NCI-H2107 (cell line): ENCODE measurements around the gene TSG101.

ENCODE experiments used
- DNase-seq: peaks from one replicate; lab custom pipeline; 2025; lab: John Stamatoyannopoulos, UW

The TSG101 gene

DNA sequence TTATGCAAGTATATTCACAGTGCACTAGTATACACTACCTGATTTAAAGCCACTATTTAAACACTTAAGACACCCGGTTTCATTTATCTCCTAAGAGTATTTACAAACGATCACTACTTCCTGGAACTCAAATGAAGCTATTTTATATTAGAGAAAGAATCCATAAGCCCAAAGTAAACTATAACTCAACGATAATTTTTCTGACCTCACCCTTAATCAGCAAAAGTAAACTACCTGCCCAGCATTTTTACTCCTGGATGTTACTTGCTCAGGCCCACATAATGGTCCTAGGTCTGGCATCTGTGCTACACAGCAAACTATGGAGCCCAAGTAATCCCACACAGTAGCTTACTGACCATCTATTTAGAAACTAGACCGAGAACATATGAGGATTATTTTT is 33.4 kb downstream of the TSG101 start:
- no peak for DNase-seq

DNA sequence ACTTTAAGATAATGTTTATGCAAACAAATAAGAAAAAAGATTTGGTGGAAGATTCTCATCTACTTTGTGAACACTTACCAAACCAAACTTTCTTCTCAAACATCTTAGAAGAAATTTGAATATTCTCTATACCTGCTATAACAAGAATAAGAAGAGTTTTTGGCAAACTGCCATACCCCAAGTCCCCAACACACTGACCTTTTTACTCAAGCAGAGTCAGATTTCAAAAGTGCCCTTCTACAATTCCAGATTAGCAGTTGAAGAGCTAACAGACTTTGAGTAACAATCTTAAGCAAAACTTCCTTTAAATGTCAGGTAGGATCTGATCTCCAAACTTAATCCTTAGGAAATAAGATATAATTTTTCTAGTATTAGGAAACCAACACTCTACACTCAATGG is 33.9 kb downstream of the TSG101 start:
- peak; percentile 2 for DNase-seq

GRCh38 chr11:18491924-18492323 is 34.8 kb downstream of the TSG101 start:
- DNase-seq: no peak

DNA sequence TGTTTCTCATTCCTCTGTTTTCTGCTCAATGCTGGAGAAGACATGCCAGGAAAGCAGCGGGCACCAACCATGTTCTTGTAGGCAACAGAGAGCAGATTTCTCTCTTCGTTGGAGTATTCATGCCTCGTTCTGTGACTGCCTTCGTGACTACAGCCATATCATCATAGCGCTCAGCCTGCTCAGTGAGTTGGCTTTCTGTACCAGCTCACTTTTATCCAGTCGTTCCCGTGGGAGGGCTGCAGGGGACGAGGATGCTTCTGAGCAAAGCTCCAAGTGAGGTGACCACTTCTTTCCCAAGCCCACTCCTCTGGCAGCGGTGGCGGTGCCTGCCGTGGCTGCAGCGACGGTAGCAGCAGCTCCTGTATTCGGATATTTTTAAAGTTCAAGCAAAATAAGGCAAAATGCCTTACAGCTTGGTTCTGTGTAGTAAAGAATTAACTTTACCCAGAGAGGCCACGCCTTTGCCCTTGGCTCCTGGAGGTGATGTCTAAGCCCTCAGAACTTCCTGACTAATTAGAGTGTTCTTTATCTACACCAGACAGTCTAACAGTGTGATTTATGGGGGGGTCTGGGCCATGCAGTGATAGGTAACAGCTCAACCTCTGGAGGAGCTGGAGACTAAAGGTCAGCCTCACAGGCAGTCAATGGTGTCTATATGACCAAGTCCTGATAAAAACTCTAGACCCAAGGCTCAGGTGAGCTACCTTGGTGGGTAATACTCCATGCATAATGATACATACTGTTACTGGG is 35.8 kb downstream of the TSG101 start:
- no peak for DNase-seq

DNA sequence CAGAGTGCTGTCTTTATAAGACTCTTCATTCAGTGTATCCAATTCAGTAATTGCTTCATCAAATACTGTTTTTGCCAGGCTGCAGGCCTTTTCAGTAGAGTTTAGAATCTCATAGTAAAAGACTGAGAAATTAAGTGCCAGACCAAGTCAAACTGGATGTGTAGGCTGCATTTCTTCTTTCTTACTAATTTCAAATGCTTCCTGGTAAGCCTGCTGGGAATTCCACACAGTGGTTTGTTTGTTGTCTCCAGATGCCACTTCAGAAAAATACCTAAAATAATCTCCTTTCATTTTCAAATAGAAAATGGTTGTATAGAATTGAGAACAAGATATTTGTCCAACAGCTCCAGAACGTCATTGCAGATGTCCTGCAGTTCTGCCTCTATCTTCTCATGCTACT is 36.4 kb downstream of the TSG101 start:
- DNase-seq: no peak

- DNase-seq: no peak
Observed at GRCh38 chr11:18485913-18486528, 40.7 kb downstream of the TSG101 start.

GRCh38 chr11:18479063-18479462 is 47.7 kb downstream of the TSG101 start:
- no peak for DNase-seq

GRCh38 chr11:18472587-18472986 is 54.2 kb downstream of the TSG101 start:
- DNase-seq: no peak

DNA sequence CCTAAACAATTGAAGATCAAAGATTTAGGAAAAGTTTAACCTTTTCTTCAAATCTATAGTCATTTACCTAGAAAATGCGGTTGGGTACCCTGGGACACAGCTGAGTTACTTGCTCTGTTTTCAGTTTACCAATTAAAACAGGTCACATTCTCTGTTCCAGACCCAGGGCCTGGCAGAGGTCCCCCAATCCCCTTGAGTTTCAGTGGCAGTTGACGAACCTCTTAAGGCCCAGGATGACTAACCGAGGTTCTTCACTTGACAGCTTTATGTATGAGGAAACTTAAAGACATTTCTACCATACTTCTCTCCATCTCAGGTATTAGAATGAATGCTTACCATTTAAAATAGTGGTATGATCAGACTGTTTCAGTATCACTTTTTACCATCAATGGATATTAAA is 54.7 kb downstream of the TSG101 start:
- no peak for DNase-seq

GRCh38 chr11:18468961-18469360 is 57.8 kb downstream of the TSG101 start:
- DNase-seq: no peak

DNA sequence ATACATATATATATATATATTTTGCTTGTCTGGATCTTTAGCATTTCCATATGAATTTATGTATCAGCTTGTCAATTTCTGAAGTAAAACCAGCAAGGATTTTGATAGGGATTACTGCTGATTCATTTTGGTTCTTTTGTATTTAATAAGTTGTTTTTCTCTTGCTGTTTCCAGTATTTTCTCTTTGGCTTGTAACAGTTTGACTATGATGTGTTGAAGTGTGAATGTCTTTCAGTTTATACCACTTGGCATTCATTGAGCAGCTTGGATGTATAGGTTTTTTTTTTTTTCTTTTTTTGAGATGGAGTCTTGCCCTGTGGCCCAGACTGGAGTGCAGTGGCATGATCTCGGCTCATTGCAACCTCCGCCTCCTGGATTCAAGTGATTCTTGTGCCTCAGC is 58.7 kb downstream of the TSG101 start:
- no peak for DNase-seq

GRCh38 chr11:18466402-18466801 is 60.3 kb downstream of the TSG101 start:
- DNase-seq: no peak

DNA sequence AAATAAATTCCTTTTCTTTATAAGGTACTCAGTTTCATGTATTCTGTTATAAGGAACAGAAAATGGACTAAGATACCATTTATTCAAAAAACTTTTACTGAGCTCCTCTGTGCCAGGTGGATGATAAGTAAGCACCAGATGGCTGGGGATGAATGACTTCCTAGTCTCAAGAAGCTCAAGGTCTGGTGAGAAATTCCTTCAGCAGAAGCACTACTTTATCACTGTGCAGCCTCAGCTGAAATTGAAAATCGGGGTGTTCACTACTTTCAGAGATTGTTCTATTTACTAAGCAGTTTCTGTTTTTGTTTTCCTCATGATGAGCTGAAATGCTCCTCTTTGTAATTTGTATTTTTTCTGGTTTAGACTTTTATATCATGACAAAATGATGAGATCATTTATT is 63.3 kb downstream of the TSG101 start:
- DNase-seq: no peak

DNA sequence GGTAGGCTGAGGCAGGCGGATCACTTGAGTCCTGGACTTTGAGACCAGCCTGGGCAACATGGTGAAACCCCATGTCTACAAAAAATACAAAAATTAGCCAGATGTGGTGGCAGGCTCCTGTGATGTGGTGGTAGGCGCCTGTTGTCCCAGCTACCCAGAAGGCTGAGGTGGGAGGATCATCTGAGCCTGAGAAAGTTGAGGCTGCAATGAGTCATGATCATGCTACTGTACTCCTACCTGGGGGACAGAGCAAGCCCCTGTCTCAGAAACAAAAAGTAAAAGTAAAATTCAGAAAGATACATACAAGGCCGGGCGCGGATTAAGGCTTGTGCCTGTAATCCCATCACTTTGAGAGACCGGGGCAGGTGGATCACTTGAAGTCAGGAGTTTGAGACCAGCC is 64.8 kb downstream of the TSG101 start:
- DNase-seq: no peak

DNA sequence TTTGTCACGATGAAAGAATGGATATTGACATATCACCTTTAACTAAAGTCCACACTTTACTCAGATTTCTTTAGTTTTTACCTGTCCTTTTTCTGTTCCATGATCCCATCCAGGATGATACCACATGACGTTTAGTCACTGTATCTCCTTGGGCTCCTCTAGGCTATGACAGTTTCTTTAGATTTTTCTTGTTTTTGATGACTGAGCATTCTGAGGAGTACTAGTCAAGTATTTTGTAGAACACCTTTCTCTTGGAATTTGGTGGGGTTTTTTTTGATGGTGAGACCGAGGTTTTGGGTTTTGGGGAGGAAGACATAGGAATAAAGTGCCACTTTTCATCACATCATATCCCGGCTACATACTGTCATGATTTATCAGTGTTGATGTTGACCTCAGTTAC is 67.1 kb downstream of the TSG101 start:
- no peak for DNase-seq

- no peak for DNase-seq
Observed at GRCh38 chr11:18457450-18457849, 69.3 kb downstream of the TSG101 start.

DNA sequence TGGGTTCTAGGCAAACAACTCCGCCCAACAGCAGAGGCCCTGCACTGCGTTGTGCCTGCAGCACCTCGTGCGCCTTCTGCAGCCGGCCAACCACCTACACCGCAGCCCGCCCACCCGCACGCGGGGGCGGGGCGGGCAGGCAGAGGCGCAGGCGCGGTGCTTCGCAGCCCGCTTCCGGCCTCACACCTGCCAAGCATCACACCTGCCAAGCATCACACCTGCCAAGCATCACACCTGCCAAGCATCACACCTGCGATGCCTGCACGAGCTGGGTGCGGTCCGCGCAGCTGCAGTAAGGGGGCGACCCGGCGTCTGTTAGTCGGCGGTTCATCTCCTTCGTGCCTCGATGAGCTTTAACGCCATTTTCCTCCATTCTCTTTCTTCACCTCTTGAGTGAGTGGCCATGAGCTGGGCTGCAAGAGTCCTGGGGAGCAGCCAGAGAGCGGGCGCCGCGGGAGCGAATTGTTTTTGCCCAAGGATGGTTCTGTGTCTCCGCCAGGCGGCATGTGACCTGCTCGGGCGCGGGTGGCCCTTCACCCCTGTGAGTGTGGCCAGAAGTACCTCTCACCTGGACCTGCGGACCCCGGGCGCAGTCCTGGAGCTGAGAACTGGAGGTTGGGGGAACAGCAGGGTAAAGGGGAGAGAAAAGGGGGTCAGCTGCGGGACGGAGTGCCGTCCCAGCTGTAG is 70.9 kb downstream of the TSG101 start, which contains the start of gene LDHAL6A:
TSS of gene LDHAL6A (plus strand) at position 171 of the 687 bp plus-strand sequence. CDS start 825 bp downstream, outside the sequence.
- no peak for DNase-seq

GRCh38 chr11:18452927-18453326 is 73.8 kb downstream of the TSG101 start:
- DNase-seq: no peak

- no peak for DNase-seq
Observed at GRCh38 chr11:18449251-18449650, 77.5 kb downstream of the TSG101 start.

- no peak for DNase-seq
Observed at GRCh38 chr11:18438691-18439090, 88.1 kb downstream of the TSG101 start.
